Smooth muscle cell of the brain vasculature (primary cell): Measurements from ENCODE around the gene UBTD1.

Experiments used
- DNase-seq: peaks from one replicate; pipeline ENCODE4 v3.0.0-alpha.2; 2012; ENCODE audit warnings: low read depth, low spot score

UBTD1 gene

GRCh38 chr10:97618285-97618684 lies 119.6 kb downstream of the UBTD1 start:
- no peak for DNase-seq

- DNase-seq = no peak
These were observed 120.0 kb downstream of the UBTD1 start for GRCh38 chr10:97618733-97619132.
